Measurements from ENCODE around the gene UPF1.

Gene UPF1

DNA sequence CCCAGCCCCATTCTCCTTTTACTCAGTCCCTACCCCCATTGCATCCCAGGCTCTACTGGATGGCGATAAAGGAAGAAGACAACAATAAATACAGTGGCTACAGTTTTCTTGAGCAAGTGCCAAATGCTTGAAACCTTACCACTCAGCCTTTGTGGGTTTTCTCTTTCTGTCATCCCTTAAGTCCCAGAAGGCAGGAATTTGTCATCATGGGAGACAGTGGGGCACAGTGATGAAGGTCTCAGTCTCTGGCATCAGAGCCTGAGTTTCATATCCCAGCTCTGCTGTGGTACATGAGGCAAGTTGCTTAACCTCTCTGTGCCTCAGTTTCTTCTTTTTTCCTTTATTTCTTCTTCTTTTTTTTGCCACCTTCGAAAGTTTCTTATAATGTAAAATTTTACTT is 35.5 kb upstream of the UPF1 start:
- ChIA-PET CTCF (interaction anchor here (0.6 kb wide), 1 partner anchor 68 kb away, joined by 3 read pairs; no protein-coding TSS in a partner anchor), POLR2A (interaction anchor here (0.6 to 0.7 kb wide), 2 partner anchors 27 to 116 kb away, joined by 5 to 6 read pairs; no protein-coding TSS in a partner anchor)
- Histone ChIP-seq H3K4me3 (ENCODE audit: low read depth, low read length) (no peak overlapping the region), H3K4me1 (ENCODE audit: control insufficient read depth, insufficient read depth, low read length) (no peaks in the 10 kb centered on the region), H3K9me3 (ENCODE audit: control insufficient read depth, insufficient read depth, low read depth, low read length) (no peaks in the 10 kb centered on the region), H3K27ac (ENCODE audit: extremely low read depth, low read depth, low read length) (no peak overlapping the region), H3K36me3 (ENCODE audit: control insufficient read depth in 2 of 2, insufficient read depth in 1 of 2, low read length in 2 of 2) (no peaks in the 10 kb centered on the region)
- 0 out of 2 replicates have a peak, but pooled peaks have one; percentile 38 for TF ChIP-seq ZNF768 (tag by site-specific recombination; IDR thresholded peaks at IDR 0.05)
- TF ChIP-seq ZNF629 (tag by site-specific recombination; IDR thresholded peaks at IDR 0.05): no peak
- no peak for TF ChIP-seq ZNF639 (tag by site-specific recombination; IDR thresholded peaks at IDR 0.05)
- TF ChIP-seq SP3 (tag by site-specific recombination; IDR thresholded peaks at IDR 0.05): no peak
- TF ChIP-seq ZNF692 (tag by site-specific recombination; IDR thresholded peaks at IDR 0.05): no peak

DNA sequence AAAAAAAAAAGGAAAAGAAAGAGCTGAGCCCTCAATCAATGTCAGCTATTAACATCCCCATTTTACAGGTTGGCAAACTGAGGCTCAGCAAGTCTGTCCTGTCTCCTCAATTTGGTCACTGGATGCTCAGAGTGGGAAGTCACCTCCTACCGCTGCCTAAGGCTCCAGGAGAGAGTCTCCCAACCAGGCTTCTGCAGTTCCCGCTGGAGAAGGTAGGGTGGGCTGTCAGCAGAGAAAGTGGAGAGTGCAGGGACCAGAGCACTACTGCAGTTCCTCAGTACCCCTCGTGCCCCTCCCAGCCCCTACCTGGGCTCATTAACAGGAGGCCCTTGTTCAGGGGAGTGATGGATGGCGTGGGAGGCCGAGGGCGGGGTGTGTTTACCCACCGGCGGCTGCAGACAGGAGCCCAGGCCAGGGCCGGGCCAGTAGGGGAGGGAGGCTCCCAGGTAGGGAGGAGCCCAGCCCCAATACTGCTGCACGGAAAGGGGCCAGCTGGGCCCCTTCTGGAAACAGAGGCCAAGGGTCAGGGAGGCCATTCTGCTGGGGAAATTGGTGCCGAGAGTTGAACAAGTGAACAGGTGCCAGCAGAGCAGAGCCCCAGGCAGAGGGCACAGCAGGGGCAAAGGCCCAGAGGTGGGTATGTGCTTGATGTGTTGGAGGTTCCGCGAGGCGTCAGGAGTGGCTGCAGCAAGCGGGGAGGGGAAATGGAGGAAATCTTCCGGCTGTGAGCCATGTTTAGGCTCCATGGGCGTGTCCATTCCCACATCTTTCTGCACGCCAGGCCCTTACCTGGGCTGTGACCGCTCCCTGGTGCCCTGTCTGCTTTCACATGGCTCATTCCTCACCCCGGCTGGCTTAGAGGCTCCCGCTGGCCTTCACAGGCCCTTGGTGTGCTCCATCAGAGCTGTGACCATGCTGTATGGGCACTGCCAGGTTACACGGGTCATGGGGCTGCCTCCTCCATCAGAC is 33.1 kb upstream of the UPF1 start:
- ChIA-PET POLR2A (no interaction called here), CTCF (interaction anchor here (0.6 to 1.1 kb wide), 2 partner anchors 12 to 204 kb away, joined by 3 to 4 read pairs; no protein-coding TSS in a partner anchor)
- Histone ChIP-seq H3K9me3 (ENCODE audit: control insufficient read depth, insufficient read depth, low read depth, low read length) (no peaks in the 10 kb centered on the region), H3K27ac (ENCODE audit: extremely low read depth, low read depth, low read length) (no peak overlapping the region), H3K4me1 (ENCODE audit: control insufficient read depth, insufficient read depth, low read length) (no peaks in the 10 kb centered on the region), H3K36me3 (ENCODE audit: control insufficient read depth in 2 of 2, insufficient read depth in 1 of 2, low read length in 2 of 2) (no peaks in the 10 kb centered on the region), H3K4me3 (ENCODE audit: low read depth, low read length) (no peak overlapping the region)
- TF ChIP-seq ZNF350 (tag by site-specific recombination; IDR thresholded peaks at IDR 0.05) (no peak), WT1 (tag by site-specific recombination; IDR thresholded peaks at IDR 0.05) (peak; percentile 52; the same call in 1 of the 2 replicates), FEZF1 (tag by site-specific recombination; IDR thresholded peaks at IDR 0.05) (no peak), ZNF266 (tag by site-specific recombination; IDR thresholded peaks at IDR 0.05; ENCODE audit: low read depth) (no peak), EGR2 (tag by site-specific recombination; IDR thresholded peaks at IDR 0.05; ENCODE audit: low read depth) (0 out of 2 replicates have a peak, but pooled peaks have one; percentile 21), ZNF214 (tag by site-specific recombination; IDR thresholded peaks at IDR 0.05; ENCODE audit: borderline replicate concordance) (no peak), ZFHX2 (tag by site-specific recombination; conservative IDR thresholded peaks at IDR 0.05) (0 out of 2 replicates have a peak, but pooled peaks have one; percentile 53), YY2 (tag by site-specific recombination; IDR thresholded peaks at IDR 0.05) (no peak), YY1 (tag by site-specific recombination; IDR thresholded peaks at IDR 0.05) (no peak), ZNF248 (tag by site-specific recombination; IDR thresholded peaks at IDR 0.05) (no peak), ZNF704 (tag by site-specific recombination; IDR thresholded peaks at IDR 0.05) (no peak), MEIS1 (CRISPR knock-in tag; IDR thresholded peaks at IDR 0.05; ENCODE audit: borderline replicate concordance) (no peak), ZNF660 (tag by site-specific recombination; IDR thresholded peaks at IDR 0.05) (no peak), KLF17 (tag by site-specific recombination; IDR thresholded peaks at IDR 0.05) (0 out of 2 replicates have a peak, but pooled peaks have one; percentile 11), KLF1 (tag by site-specific recombination; IDR thresholded peaks at IDR 0.05) (peak; percentile 72)

All from HEK293 (cell line).